Measurements from ENCODE around the gene LOXHD1.

Gene LOXHD1

GRCh38 chr18:46657115-46657955 is at the start of gene LOXHD1:
TSS of gene LOXHD1 (minus strand) at chr18:46657220. CDS start at chr18:46657033, 187 bp downstream.
- DNase-seq: no peak

GRCh38 chr18:46705521-46705920 is 48.5 kb upstream of the LOXHD1 start:
- no peak for DNase-seq

- no peak for DNase-seq
These were observed 47.8 kb upstream of the LOXHD1 start for GRCh38 chr18:46704816-46705215.

DNA sequence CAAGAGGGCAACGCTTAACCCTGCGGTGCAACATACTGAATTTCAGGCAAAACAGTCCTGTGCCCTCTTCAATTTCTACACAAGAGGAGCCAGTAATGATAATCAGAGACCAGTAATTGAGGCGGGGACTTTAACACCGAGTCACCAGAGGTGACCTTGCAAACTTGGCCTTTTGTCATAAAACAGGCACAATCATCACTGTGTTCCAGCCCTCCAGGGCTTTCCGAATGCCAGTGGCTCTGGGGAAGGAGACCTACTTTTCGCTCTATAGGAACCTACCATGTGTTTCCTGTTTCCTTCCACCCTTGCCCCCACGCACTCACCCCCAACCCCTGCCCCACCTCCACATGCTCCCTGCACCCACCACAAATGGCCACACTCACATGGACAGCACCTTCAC is 47.2 kb upstream of the LOXHD1 start:
- no peak for DNase-seq

GRCh38 chr18:46702471-46702870 is 45.5 kb upstream of the LOXHD1 start:
- no peak for DNase-seq

GRCh38 chr18:46700066-46700824 is 43.2 kb upstream of the LOXHD1 start:
- DNase-seq: no peak

DNA sequence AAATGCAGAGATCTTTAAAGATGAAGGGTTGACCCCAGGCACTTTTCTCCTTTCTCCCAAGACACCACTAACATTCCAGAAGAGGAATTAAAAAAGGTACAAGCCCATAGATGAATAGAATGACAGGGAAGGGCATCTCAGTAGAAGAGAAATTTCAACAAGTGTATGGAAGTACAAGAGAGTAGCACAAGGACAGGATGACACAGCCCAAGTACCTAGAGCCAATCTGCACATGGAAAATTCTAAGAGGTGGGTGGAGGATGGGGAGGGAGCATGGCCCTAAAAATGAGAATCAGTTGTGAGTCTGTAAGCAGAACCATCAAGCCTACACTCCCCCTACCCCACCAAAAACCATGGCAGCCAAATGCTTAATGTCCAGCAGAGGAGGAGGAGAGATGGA is 39.7 kb upstream of the LOXHD1 start:
- no peak for DNase-seq

DNA sequence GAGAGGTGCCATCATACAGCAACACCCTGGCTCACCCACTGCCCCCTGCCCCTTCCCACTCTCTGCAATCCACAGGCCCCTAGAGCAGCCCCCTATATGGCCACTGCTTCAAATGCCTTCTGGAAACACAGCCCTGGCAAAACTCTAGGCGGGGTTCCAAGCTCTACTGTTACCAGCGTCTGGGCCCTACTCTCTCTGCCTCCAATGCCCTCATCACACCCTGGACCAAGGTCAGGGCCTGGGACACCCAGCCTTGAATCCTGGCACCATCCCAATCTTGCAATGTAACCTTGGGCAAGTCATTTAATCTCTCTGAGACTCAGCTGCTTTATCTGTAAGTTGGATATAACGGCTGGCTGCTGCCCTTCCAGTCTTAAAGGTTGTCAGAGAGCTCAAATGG is 39.2 kb upstream of the LOXHD1 start:
- no peak for DNase-seq

GRCh38 chr18:46693996-46694395 is 37.0 kb upstream of the LOXHD1 start:
- no peak for DNase-seq

DNA sequence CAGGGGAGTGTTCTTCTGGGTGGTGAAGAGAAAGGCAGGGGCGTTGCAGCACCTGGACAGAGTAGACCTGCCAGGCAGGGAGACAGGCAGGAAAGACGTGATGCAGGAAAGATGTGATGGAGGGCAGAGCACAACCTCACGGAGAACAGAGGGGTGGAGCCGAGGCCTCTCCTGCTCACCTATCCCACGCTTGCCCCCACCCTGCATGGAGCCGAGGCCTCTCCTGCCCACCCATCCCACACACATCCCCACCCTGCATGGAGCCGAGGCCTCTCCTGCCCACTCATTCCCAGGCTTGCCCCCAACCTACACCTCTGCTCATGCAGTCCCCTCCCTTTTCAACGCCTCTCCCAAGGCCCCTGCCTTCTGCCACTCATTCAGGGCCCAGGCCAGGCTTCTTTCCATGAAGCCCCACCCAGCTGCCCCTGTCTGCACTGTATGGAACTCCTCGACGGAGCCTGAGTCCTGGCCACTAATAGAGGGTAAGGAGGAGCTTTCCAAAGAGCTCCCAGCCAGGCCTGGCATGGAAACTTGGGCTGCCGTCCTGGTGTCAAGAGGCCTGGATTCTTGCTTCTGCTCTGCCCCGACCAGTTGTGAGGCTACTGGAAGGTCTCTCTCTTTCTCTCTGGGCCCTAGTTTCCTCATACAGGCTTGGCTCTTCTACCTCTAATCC is 32.0 kb upstream of the LOXHD1 start:
- DNase-seq: no peak

DNA sequence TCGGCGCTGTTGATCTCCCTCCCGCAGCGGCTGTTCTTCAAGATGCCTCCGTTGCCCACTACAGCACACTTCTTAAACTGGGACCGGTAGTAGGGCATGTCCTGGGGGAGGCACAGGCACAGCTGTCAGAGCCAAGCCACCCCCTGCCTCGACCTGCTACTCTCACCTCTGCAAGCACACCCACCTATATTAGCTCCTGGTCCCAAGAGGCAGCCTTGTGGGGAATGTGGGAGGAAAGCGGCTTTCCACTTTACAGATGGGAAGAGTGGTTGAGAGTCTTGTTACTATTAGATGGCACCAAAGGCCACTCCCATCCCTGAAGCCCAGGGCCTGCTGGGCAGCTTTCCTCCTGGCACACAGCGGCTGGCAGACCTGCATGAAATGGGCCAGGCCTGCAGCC is 29.2 kb upstream of the LOXHD1 start:
- no peak for DNase-seq

DNA sequence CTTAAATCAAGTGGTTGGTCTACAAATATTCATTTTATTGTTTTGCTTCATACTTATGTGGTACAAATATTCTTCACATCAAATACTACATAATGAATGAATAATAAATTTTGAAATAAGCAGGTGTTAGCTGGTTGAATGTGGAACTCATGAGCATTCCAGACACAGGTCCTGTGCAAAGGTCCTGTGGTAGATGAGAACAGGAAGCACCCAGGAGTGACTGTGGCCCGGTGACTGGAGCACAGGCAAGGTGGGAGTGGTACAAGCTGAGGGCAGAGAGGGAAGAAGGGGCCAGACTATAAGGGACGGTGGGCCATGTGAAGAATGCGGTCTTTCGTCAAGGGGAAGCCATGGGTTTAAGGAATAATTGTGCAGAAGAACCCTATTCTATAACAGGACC is 26.2 kb upstream of the LOXHD1 start:
- no peak for DNase-seq

DNA sequence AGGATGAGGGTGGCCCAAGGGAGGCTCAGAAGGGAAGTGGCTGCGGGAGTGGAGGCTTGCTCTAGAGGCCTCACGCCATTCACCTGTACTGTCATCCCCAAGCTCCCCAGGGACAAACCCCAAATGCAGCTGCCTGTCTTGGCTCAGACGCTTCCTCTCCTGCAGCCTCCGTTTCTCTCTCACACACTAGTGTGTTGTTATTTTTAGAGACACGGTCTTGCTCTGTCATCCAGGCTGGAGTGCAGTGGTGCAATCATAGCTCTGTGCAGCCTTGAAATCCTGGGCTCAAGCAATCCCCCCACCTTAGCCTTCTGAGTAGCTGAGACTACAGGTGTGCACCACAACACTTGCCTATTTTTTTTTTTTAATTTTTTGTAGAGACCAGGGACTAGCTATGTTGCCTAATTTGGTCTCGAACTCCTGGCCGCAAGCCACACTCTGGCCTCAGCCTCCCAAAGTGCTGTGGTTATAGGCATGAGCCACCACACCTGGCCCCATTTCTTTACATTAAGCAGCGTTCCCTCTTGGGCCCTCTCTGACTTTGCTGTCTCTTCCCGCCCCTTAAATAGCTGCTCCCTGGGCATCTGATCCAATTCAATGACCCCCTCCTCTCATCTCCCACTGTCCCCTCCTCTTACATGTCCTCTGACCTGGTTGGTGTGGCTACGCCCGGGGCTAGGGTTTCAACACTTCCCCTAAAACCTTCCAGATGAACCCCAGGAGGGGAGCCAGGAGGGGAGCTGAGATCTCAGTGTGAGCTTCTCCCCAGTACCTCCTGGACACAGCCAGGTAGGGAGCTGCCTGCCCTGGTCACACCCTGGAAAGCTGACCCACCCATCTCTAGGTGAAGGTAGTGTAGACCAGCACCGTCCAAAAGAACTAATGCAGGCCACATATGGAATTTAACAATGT is 24.0 kb upstream of the LOXHD1 start:
- no peak for DNase-seq

GRCh38 chr18:46679846-46680598 is 23.0 kb upstream of the LOXHD1 start:
- no peak for DNase-seq

DNA sequence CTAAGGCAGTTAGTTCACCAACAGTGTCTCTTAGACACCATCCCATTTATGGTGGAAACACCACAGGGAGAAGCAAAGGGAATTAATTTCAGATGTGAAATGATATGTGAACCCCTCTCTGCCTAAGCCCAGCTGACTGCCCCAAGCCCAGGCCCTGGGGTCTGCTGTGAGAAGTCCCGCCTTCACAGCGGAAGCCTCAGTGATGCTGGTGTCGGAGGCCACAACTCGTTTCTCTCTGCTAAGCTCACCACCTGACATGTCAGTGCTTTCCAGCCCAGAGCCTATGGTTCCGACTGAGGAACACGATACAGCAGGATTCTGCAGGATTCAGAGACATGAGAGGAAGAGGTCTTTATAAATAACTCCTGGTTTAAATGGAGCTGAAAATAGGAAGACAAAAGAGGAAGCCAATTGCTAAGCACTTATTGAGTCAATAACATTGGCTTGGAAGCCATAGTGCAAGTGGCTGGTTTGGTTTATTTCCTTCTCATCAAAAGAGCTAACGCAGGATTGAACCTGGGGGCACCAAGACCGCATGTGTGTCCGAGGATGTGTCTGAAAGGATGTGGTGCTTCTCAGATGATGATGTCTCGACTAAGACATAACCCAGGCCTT is 21.9 kb upstream of the LOXHD1 start:
- no peak for DNase-seq

- no peak for DNase-seq
These were observed 21.0 kb upstream of the LOXHD1 start for GRCh38 chr18:46678041-46678440.

DNA sequence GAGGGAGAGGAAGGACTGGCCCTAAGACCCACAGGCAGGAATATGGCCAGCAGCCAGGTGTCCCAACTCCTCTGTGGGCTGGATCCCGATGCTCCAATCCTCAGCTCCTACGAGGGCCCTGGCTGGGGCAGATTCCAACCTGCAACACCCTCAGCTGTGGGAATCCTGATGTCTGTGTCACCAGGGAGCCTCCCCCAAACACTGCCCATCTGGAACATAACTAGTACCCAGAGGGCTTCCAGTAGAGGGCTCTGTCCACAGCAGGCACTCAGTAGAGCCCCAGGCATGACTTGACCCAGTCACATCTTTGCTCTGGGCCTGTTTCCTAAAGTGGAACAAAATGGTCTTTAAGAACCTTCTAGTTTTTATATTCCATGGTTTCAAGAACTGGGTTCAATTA is 20.6 kb upstream of the LOXHD1 start:
- DNase-seq: no peak

DNA sequence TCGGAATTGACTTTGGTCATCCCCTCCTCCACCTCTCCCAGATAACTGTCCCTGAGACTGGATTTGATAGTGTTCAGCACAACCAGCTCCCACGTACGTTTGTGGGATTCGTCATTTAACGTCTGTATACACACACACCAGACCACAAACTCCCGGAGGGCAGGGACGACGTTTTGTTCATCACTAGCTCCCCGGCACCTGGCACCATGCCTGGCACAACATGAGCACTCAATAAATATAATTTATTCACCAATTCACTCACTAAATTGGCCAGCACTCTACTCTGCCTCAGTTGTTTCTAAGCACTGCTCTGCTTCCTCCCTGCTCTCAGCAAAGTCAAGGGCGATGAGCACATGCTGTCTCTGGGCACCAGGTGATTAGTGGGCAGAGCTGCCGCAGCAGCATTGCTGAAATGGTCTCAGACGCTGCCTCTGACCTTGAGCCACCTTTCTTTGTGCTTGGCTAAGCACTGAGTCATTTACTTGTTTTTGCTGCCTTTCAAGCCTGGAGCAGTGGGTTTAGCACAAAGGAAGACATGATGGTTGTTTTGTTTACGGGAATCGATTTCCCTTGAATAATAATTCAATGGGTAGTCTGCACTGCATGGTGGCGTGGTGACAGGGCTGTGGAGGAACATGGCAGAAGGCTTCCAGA is 19.3 kb upstream of the LOXHD1 start:
- DNase-seq: no peak

DNA sequence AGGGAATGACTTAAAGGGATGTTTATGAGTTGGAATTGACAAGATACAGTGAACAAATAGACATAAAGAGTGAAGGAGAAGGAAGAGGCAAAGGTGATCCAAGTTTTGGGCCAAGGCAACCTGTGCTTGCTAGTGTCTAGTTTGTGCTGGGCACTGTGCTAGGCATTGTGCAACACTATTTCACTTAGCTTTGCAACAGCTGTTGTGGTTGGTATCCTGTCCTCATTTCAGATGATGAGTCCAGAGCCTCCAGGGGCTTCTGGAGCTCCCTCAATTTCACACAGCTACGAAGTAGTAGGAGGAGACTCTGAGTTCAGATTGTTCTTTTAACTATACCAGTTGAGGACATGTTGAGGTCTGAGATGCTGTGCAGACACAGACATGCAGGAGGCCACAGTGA is 18.1 kb upstream of the LOXHD1 start:
- DNase-seq: no peak

DNA sequence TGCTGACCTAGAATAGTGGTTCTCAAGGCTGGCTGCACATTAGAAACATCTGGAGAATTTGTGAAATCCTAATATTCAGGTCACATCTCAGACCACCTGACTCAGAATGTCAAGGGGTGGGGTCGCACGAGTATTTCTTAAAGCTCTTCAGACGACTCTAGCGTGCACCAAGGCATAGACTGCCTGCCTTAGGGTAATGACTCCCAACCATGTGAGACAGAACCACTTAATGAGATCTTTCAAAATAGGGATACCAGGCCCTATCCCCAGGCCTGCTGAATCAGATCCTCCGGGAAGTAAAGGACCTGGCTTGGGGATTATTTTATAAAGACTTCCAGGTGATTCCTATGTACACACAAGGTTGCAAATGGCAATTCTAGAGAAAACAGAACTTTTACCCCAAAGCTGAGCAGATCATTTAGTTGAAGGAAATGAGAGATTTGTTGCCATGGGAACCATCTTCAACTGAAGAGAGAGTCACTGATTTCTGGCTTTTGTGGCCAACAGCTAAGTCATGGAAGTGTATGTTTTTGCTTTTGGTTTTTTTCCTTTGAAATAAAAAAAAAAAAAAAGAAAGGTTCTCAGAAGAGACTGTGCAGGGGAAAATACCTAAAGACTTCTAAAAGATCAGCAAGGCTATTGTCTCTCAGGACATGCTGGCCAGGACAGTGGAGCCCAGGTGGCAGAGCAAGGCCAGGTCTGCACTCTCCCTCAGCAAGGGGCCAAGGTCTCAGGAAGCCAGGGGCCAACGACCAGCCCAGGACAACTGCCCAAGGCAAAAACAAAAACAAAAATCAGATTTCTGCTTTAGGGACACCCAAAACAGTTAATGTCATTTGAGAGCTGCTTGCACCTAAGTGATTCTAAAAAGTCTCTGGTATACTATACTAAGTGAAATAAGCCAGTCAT is 15.3 kb upstream of the LOXHD1 start:
- no peak for DNase-seq
